Measurements from ENCODE around the gene KRT38.

KRT38 gene

GRCh38 chr17:41448506-41448905 is 7.7 kb upstream of the KRT38 start:
- Histone ChIP-seq H3K27ac (no peak overlapping the region), H3K4me3 (ENCODE audit: low read depth, low read length) (no peak overlapping the region), H3K36me3 (ENCODE audit: control insufficient read depth, insufficient read depth, low read length) (no peaks in the 10 kb centered on the region), H2AFZ (no peak overlapping the region), H3K4me1 (no peaks in the 10 kb centered on the region), H3K9ac (no peak overlapping the region), H3K79me2 (no peaks in the 10 kb centered on the region), H3K9me3 (ENCODE audit: control insufficient read depth, low read length) (no peaks in the 10 kb centered on the region), H3K27me3 (ENCODE audit: control insufficient read depth, insufficient read depth, low read length) (no peaks in the 10 kb centered on the region), H3K4me2 (ENCODE audit: low read length) (no peak overlapping the region)
- no peak for TF ChIP-seq CTCF (IDR thresholded peaks at IDR 0.05)

DNA sequence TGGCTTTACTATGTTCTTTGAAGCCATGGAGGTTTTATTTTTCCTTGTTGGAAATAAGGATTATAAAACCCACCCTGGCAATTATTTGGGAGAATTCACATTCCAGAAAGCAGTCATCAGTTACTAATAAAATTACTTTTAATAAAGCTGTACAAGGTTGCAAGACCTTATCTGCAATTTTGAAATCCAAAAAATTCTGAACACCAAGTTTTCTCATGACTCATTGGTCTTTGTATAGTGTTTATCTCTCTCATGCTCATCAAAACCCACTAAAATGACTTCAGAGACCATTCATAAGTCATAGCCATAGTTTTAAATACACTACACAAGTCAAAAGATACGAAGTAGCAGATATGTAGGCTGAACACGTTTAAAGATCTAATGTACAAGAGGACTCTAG is 6.0 kb upstream of the KRT38 start:
- Histone ChIP-seq H3K27me3 (ENCODE audit: control insufficient read depth, insufficient read depth, low read length) (no peaks in the 10 kb centered on the region), H3K4me2 (ENCODE audit: low read length) (no peak overlapping the region), H3K4me1 (no peaks in the 10 kb centered on the region), H3K9me3 (ENCODE audit: control insufficient read depth, low read length) (no peaks in the 10 kb centered on the region), H3K36me3 (ENCODE audit: control insufficient read depth, insufficient read depth, low read length) (no peaks in the 10 kb centered on the region), H3K27ac (no peak overlapping the region), H3K79me2 (no peaks in the 10 kb centered on the region), H3K4me3 (ENCODE audit: low read depth, low read length) (no peak overlapping the region), H3K9ac (no peak overlapping the region), H2AFZ (no peak overlapping the region)
- TF ChIP-seq CTCF (IDR thresholded peaks at IDR 0.05) = no peak

- Histone ChIP-seq H3K9ac (no peak overlapping the region), H3K4me1 (no peaks in the 10 kb centered on the region), H3K4me2 (ENCODE audit: low read length) (no peak overlapping the region), H3K9me3 (ENCODE audit: control insufficient read depth, low read length) (no peaks in the 10 kb centered on the region), H3K79me2 (no peaks in the 10 kb centered on the region), H3K36me3 (ENCODE audit: control insufficient read depth, insufficient read depth, low read length) (no peaks in the 10 kb centered on the region), H3K4me3 (ENCODE audit: low read depth, low read length) (no peak overlapping the region), H3K27me3 (ENCODE audit: control insufficient read depth, insufficient read depth, low read length) (no peaks in the 10 kb centered on the region), H2AFZ (no peak overlapping the region), H3K27ac (no peak overlapping the region)
- no peak for TF ChIP-seq CTCF (IDR thresholded peaks at IDR 0.05)
These were observed 3.9 kb upstream of the KRT38 start for GRCh38 chr17:41444640-41445039.

DNA sequence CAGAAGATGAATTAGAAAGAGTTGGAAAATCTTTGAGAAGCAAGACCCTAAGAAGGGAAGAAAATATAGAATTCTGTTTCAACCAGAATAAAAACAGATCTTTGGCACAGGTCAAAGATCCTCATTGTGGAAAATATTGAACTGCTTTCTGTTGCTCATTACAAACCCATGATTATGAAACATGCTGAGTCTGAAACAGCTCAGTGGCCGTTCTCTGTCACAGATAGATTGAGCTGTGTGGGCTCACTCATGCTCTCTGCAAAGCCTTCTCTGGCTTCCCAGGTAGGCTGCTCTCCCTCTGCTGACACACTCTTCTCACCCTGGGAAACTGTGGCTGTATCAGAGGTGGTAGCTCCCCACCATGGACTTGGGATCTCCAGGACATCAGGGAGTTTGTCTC is 3.4 kb upstream of the KRT38 start:
- H3K4me3 ChIP-seq (ENCODE audit: low read depth, low read length) = no peak overlapping the region
- H3K4me2 ChIP-seq (ENCODE audit: low read length) = no peak overlapping the region
- H3K9ac ChIP-seq = no peak overlapping the region
- TF ChIP-seq CTCF (IDR thresholded peaks at IDR 0.05) = no peak
- no peaks in the 10 kb centered on the region for H3K9me3 ChIP-seq (ENCODE audit: control insufficient read depth, low read length)
- H3K27ac ChIP-seq = no peak overlapping the region
- no peaks in the 10 kb centered on the region for H3K36me3 ChIP-seq (ENCODE audit: control insufficient read depth, insufficient read depth, low read length)
- H3K79me2 ChIP-seq = no peaks in the 10 kb centered on the region
- H2AFZ ChIP-seq = no peak overlapping the region
- no peaks in the 10 kb centered on the region for H3K27me3 ChIP-seq (ENCODE audit: control insufficient read depth, insufficient read depth, low read length)
- no peaks in the 10 kb centered on the region for H3K4me1 ChIP-seq

GRCh38 chr17:41442739-41443138 is 2.0 kb upstream of the KRT38 start:
- Histone ChIP-seq H3K4me2 (ENCODE audit: low read length) (no peak overlapping the region), H3K4me1 (no peaks in the 10 kb centered on the region), H3K27me3 (ENCODE audit: control insufficient read depth, insufficient read depth, low read length) (no peaks in the 10 kb centered on the region), H3K4me3 (ENCODE audit: low read depth, low read length) (no peak overlapping the region), H3K27ac (no peak overlapping the region), H3K9ac (no peak overlapping the region), H3K36me3 (ENCODE audit: control insufficient read depth, insufficient read depth, low read length) (no peaks in the 10 kb centered on the region), H3K9me3 (ENCODE audit: control insufficient read depth, low read length) (no peaks in the 10 kb centered on the region), H2AFZ (no peak overlapping the region), H3K79me2 (no peaks in the 10 kb centered on the region)
- TF ChIP-seq CTCF (IDR thresholded peaks at IDR 0.05) = no peak
